Measurements from ENCODE around the gene AGFG1.
"Not testable (repeated sequence)": the region's sequence is repeated elsewhere in the genome, so short reads cannot be mapped to it uniquely, and the experiment has no call there.

AGFG1 gene

DNA sequence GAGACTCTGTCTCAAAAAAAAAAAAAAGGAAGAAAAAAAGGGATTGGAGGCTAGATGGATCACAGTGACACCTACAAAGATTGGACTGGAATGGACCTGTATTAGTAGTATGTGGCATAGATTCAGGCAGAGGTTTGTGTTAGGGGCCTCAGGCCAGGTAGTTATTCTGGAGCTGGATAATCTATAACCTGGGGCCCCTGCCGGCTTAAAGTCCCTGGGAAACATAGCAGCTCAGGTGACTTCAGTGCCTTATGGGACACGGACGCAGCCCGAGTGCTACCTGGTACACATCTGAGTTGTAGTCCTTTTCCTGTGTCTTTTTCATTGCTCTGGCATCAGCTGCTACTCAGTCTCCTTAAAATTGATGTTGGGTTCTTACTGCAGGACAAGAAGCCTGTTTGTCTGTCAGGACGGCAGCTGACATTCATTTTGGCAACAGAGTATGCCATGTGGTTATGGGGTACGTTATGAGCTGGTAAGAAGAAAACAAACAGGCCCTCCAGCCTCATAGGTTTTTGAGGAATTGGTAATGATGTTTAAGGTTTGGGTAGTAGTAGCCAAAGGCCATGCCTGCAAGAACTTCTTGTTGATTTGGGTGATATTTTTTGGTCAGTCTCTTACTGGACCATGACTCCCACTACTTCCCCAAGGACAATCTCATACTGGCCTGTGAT, 27.8 kb downstream of the AGFG1 start:
- no peak for DNase-seq (ENCODE audit: low read depth)

GRCh38 chr2:227500301-227500630, 28.3 kb downstream of the AGFG1 start:
- no peak for DNase-seq (ENCODE audit: low read depth)

DNA sequence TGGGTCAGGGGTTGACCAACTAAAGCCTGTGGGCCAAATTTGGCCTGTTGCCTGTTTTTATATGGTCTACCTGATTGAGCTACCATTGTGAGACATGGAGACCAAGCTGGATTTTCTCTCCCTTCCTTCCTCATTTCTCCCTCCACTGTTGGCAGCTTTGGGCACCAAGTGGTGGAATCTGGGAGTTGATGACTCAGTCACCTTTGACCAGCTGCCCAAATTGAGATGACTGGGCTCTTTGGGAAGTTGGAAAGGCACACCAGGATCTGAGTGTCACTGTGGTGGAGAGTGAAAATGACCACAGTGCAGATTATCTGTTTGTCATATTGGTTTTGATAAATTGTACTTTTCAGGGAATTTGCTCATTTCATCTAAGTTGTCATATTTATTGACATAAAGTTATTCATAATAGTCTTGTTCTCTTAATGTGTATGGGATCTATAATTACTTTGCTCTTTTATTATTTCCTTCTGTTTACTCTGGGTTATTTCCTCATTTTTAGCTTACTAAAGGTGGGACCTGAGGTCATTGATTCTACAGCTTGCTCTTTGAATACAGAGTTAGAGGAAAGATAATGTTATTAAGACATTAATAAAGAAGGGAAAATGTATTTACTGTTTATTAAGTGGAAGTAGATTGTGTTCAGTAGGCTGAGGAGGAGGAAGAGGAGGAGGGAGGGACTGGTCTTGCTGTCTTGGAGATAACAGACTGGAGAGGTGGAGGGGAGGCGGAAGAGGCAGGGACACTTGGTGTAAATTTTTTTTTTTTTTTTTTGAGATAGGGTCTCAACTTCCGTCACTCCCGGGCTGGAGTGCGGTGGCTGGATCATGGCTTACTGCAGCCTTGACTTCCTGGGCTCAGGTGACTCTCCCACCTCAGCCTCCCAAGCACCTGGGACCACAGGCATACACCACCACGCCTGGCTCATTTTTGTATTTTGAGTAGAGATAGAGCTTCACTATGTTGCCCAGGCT, 31.8 kb downstream of the AGFG1 start:
- no peak for DNase-seq (ENCODE audit: low read depth)

- DNase-seq (ENCODE audit: low read depth), result no peak
Observed at GRCh38 chr2:227504700-227505099, 32.7 kb downstream of the AGFG1 start.

- DNase-seq (ENCODE audit: low read depth), result no peak
Observed at GRCh38 chr2:227506456-227506855, 34.5 kb downstream of the AGFG1 start.

DNA sequence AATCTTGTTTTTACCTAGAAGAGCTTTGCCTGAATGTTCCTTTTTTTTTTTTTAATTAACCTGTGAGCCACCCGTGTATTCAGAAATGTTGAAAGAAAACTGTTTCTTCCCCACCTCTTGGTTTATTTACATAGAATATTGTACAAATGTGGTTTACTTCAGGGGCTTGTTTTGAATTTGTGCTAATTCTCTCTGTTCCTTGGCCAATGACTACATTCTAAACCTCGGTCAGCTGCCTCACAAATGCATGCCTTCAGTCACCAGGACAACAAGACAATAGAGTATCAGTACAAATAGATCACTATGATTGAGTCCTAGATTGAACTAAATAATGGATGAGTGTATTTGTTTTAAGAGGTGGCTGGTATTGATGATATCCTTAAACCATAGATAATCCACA, 36.0 kb downstream of the AGFG1 start:
- DNase-seq (ENCODE audit: low read depth), result no peak

GRCh38 chr2:227509076-227509475, 37.1 kb downstream of the AGFG1 start:
- no peak for DNase-seq (ENCODE audit: low read depth)

- no peak for DNase-seq (ENCODE audit: low read depth)
Observed at GRCh38 chr2:227509824-227510619, 38.1 kb downstream of the AGFG1 start.

DNA sequence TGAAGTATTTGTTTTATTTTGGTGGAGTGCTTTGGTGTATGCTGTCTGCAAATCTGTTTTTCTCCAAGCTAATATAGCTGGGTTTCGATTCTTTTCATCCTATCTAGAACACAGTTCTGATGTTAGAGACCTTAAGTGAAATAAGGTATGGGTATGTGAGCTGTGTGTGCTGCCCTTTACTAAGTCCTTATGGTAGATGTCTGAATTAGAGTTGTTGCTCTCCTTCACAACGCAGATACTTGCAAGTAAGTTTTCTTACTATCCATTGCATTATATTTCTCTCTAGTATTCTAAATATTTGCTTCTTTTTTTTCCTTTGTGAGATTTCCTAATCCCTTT, 38.6 kb downstream of the AGFG1 start:
- DNase-seq (ENCODE audit: low read depth), result no peak

DNA sequence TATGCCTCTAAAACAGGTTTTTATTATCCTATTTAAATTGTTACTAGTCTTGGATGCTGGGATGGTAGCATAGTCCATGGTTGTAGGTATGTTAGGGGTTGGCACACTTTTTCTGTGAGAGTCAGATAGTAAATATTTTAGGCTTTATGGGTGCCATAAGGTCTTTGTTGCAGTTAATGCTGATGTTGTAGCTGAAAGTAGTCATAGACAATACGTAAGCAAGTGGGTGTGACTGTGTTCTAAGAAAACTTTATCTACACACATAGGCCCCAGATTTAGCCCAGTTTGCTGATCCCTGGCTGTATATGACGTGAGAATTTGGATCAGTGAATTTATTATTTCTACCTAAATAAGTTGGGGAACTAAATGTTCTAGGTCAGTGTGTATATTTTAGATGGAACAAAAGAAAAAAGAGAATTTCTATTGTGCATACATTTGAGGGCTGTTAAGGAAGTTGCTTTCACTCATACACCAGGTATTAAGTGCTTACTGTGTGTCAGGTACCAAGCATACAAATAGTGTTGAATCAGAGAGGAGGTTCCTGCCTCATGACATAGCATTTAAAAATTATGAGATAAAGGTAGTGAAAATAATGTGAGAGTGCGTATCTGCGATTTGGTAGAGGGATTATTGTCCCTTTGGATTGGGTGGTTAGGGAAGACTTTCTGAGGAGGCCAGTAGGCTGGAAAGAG, 39.4 kb downstream of the AGFG1 start:
- no peak for DNase-seq (ENCODE audit: low read depth)

- DNase-seq (ENCODE audit: low read depth), result no peak
Observed at GRCh38 chr2:227511955-227512354, 40.0 kb downstream of the AGFG1 start.

DNA sequence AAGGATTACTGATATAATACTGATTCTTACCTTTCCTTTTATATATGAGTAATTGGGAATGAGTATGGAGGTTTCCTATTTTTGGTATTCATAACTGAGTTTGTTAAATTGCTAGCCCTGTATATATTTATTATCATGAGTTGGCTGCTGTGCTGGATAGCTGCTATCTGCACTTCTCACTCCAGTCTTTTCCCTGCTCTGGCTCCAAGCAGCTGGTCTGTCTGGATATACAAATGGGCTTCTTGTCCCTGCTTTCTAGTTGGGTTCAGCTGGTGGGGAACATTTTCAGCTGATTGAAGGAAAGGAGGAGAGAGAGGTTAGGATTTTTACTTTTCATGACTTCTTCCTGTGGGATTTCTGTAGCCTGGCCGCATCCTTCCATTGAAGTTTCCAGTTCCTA, 41.2 kb downstream of the AGFG1 start:
- DNase-seq (ENCODE audit: low read depth), result no peak

DNA sequence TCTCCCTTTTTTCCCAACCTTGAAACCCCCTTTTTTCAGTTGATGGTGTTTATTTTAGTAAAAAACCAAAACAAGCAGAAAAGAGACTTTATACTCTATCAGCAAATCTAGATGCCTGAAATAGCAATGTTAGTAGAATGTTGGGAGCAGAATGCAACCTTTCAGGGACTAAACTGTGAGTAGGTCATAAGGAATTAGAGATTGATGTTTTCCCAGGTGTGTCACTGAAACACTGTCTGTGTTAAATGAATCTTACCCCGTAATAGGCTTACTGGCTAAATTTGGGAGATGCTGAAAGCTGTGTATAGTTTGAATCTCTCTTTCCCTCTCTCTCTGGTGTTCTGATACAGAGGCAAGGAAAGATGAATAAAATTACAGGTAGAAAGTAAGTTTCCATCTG, 43.8 kb downstream of the AGFG1 start:
- no peak for DNase-seq (ENCODE audit: low read depth)

GRCh38 chr2:227517724-227518123, 45.8 kb downstream of the AGFG1 start:
- no peak for DNase-seq (ENCODE audit: low read depth)

GRCh38 chr2:227518278-227518865, 46.4 kb downstream of the AGFG1 start:
- DNase-seq (ENCODE audit: low read depth), result not testable (repeated sequence)

- DNase-seq (ENCODE audit: low read depth), result not testable (repeated sequence)
Observed at GRCh38 chr2:227521178-227521577, 49.2 kb downstream of the AGFG1 start.

- no peak for DNase-seq (ENCODE audit: low read depth)
Observed at GRCh38 chr2:227524665-227525064, 52.7 kb downstream of the AGFG1 start.

GRCh38 chr2:227527351-227527750, 55.4 kb downstream of the AGFG1 start:
- DNase-seq (ENCODE audit: low read depth), result no peak

DNA sequence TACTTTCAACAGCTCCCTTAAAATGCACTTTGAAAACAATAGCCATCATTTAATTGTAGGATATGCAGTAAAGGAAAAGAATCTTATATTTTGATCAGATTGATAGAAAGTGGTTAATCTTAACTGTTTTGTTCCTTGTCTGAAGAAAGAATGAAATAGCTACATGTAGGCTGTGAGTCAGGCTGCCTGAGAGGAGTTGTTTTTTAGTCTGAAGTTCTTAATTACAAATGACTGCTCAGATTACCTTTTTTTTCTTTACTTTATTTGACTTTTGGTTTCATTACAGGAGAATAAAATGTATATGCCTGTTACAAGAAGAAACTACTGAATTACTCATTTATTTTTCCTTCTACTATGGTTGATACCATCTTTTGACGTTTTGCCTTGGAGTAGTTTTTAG, 56.8 kb downstream of the AGFG1 start:
- DNase-seq (ENCODE audit: low read depth), result no peak

DNA sequence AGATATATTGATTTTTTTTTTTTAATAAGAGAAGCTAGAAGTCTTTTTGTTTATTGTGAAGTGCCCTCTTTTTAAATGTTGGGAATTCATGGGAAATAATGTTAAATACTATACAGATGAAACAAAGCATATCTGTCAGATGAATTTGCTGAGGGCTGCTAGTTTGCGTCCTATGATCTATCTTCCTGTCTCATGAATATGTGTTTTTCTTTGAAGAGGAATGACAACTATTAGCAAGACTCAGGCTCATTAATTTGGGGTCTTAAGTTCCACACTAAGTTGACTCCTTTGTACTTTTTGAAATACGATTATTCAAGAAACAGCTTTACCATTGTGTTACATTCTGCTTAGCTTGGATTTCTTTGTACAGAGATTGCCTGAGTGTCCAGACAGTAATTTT, 57.9 kb downstream of the AGFG1 start:
- DNase-seq (ENCODE audit: low read depth), result no peak

DNA sequence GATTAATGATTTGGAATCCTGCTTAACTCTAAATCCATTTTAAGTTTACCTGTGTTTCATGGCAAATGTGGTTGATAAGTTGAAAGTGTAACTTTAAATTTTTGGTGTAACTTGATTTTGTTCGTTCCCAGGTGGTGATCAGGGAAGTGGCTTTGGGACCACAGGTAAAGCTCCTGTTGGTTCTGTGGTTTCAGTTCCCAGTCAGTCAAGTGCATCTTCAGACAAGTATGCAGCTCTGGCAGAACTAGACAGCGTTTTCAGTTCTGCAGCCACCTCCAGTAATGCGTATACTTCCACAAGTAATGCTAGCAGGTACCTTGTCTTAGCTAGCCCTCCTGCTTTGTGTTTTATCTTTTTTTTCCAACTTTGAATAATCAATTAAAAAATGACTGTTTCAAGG, 62.8 kb downstream of the AGFG1 start:
- DNase-seq (ENCODE audit: low read depth), result no peak

DNA sequence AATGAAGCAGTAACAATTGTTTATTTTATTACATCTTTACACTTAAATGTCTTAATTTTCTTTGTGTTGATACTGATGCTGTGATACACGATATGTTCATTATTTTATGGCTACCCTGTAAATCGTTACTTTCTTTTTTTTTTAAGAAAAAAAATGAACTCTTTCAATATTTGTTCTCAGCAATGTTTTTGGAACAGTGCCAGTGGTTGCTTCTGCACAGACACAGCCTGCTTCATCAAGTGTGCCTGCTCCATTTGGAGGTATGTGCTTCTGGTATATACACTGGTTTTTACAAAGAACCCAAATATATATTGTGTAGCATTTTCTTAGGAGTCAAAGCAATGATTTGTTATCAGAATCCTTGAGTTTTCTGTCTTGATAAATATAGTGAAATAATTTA, 64.5 kb downstream of the AGFG1 start:
- DNase-seq (ENCODE audit: low read depth), result no peak

Data from stimulated activated CD8-positive, alpha-beta memory T cell treated with anti-CD3 and anti-CD28 coated beads, Interleukin-7, amount 100 ng/mL, for 24 hours (primary cell).